Pancreas (tissue), 10 donors: ENCODE data around the gene SMAD2. TPM values are rescaled to one million over a fixed set of nuclear protein-coding genes. Genes with fewer than 3 reads are reported as not detected.
"Not testable (repeated sequence)": the region's sequence is repeated elsewhere in the genome, so short reads cannot be mapped to it uniquely, and the experiment has no call there.

Experiments used
- ATAC-seq, 4 donors: fragments of 200-7000 bp; cut with Tn5 transposase; one replicate each; pipeline versions ENCODE4 v1.8.0 to v1.9.1; 2020; ENCODE audit warnings: mild to moderate bottlenecking in 4 of 4, moderate library complexity in 4 of 4
- DNase-seq, 6 donors: peaks; one replicate each; pipeline ENCODE4 v3.0.0-alpha.2; 2020
- FAIRE-seq: peaks from 2 replicates; lab custom pipeline; 2012; peaks lifted over from hg19 to GRCh38; lab: Jason Lieb, UNC
- H3K27ac ChIP-seq, 4 donors: fragments of 200-600 bp; sonication (generic); 1 replicate in 3 of 4; 2 replicates in 1 of 4; pipeline versions ENCODE4 v1.5.0 to v1.8.0; 2020
- H3K27me3 ChIP-seq, 4 donors: fragments of 200-600 bp; one replicate each; pipeline ENCODE4 v1.8.0; 2021
- H3K36me3 ChIP-seq, 3 donors: fragments of 200-600 bp; sonication (generic) in 1 of 3; one replicate each; pipeline versions ENCODE4 v1.5.0 to v1.8.0; 2020 to 2021
- H3K4me1 ChIP-seq, 3 donors: fragments of 200-600 bp; one replicate each; pipeline ENCODE4 v1.8.0; 2021
- H3K4me3 ChIP-seq, 4 donors: fragments of 200-600 bp; sonication (generic) in 2 of 4; one replicate each; pipeline versions ENCODE4 v1.5.0 to v1.8.0; 2020 to 2021
- H3K9me3 ChIP-seq, 4 donors: fragments of 200-600 bp; one replicate each; pipeline ENCODE4 v1.8.0; 2021
- CTCF ChIP-seq, 4 donors: fragments of 200-600 bp; sonication (generic) in 3 of 4; IDR thresholded peaks; one replicate each; pipeline versions ENCODE4 v1.5.0 to v1.8.0; 2021; ENCODE audit warnings: antibody characterized with exemption in 4 of 4
- WGBS, 2 donors: extraction: QIAGEN DNeasy Blood & Tissue Kit; methylation state at CpG; one replicate each; pipeline ENCODE4 v1.1.7; 2013; 5-methylcytosine and 5-hydroxymethylcytosine counted together
- intact Hi-C, 3 donors: fragments of 100-400 bp; cut with DNase I; formaldehyde crosslinking; loops; one replicate each; pipeline versions ENCODE4 v1.11.1 to v1.14.2; 2022
- polyA plus RNA-seq, 2 donors: library from polyadenylated mRNA; stranded (reverse); fragments of 200-250 nt; gene quantifications; one replicate each; pipeline ENCODE4 v1.2.3, GENCODE V29; 2013
- total RNA-seq, 6 donors: library from RNA; stranded (reverse); fragmentation: NEBNext Ultra II Directional in 4 of 6; extraction: Animal tissue kit (Norgen Biotek cat#: 25700) in 4 of 6; gene quantifications; one replicate each; pipeline versions ENCODE4 v1.2.1 to v1.2.4, GENCODE V29; 2021 to 2023
- donor health status: healthy with polysubstance abuse.
- donor health status: DM: no; HTN: no; CAD: no; lungs with moderate emphysema.
- donor health status: DM: no; HTN: no; CAD: no.
- donor health status: control.
- donor health status: control.
- donor health status: Bipolar disorder and iron deficiency.
- donor health status: DM: yes; HTN: yes; CAD: no.
- donor health status: DM: no; HTN: no; CAD: no.
- donor health status: DM: no; HTN: no; CAD: no.
- donor health status: DM: yes; HTN: yes; CAD: no.

Gene SMAD2
- total and polyA plus RNA-seq, 8 donors = 8.7 to 71.2 (median 46.9) TPM

GRCh38 chr18:47771922-47772321 is 158.5 kb downstream of the SMAD2 start:
- Histone ChIP-seq H3K4me1 (no peaks in the 10 kb centered on the region), H3K9me3 (no peaks in the 10 kb centered on the region), H3K4me3 (no peak overlapping the region), H3K27me3 (no peaks in the 10 kb centered on the region), H3K27ac (no peak overlapping the region), H3K36me3 (no peaks in the 10 kb centered on the region)
- intact Hi-C loops = loop anchor here in 2 of 3 donors (5.0 kb wide), 1 partner anchor 250 kb away; no protein-coding TSS in a partner anchor
- no peak for TF ChIP-seq CTCF (IDR thresholded peaks at IDR 0.05)
- WGBS, 2 donors = 45 to 52% methylated on average over 3 of the region's 3 CpGs
- no peak for ATAC-seq
- DNase-seq = no peak
- FAIRE-seq = no peak

- no peak for TF ChIP-seq CTCF (IDR thresholded peaks at IDR 0.05)
- Histone ChIP-seq H3K4me1 (no peaks in the 10 kb centered on the region), H3K9me3 (no peaks in the 10 kb centered on the region), H3K27ac (no peak overlapping the region), H3K27me3 (no peaks in the 10 kb centered on the region), H3K36me3 (no peaks in the 10 kb centered on the region), H3K4me3 (no peak overlapping the region)
- intact Hi-C loops = no loop called here
- no peak for ATAC-seq
- no peak for FAIRE-seq
- WGBS, 2 donors = 88 to 90% methylated on average over 2 of the region's 2 CpGs
- DNase-seq = no peak
These were observed 162.8 kb downstream of the SMAD2 start for GRCh38 chr18:47767699-47768098.

GRCh38 chr18:47767198-47767597 is 163.3 kb downstream of the SMAD2 start:
- H3K4me1 ChIP-seq, H3K36me3 ChIP-seq, H3K27me3 ChIP-seq, H3K4me3 ChIP-seq, intact Hi-C loops, ATAC-seq, FAIRE-seq, H3K27ac ChIP-seq, DNase-seq, H3K9me3 ChIP-seq: not testable (repeated sequence)
- 93 to 94% methylated on average over 3 of the region's 3 CpGs for WGBS, 2 donors
